HG03442 (cell line): ENCODE data around the gene ANXA3.
"Not testable (repeated sequence)": the region's sequence is repeated elsewhere in the genome, so short reads cannot be mapped to it uniquely, and the experiment has no call there.

Experiments used
- ATAC-seq: cut with Tn5 transposase; IDR thresholded peaks from one replicate; pipeline ENCODE4 v1.9.1; 2021; ENCODE audit warnings: mild to moderate bottlenecking, moderate library complexity; ENCODE audit not compliant: unreplicated experiment

The ANXA3 gene

GRCh38 chr4:78542373-78542772, 9.2 kb upstream of the ANXA3 start:
- ATAC-seq = no peak

DNA sequence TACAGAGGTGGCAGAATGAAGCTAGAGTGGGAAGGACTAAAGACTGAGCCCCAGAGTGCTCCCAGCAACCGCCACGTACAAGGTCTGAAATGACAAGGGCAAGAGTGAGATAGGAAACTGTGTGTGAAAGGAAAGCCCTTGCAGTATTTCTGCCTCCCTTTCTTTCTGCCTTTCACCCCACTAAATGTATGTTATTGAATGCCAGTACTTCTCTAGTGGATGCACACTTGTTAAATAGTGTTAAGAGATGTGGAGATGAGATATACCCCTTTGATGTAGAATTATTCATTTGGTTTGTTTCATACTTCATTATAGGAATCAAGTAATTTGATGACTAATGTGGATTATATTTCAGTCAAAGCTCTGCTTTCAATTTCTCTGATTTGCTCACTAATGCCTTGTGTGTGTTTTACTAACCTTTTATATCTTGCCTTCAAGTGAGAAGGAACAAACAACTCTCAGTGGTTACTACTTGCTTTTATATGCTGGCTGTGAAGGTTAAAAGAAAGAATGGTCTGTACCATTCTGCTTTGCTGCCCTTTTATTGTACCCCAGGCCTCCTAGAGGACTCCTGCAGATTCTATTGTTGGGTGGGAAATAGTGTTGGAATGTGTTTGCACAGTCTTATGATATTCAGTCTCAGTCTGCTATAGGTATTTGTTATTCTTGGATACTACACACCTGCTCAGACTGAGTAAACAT, 8.0 kb upstream of the ANXA3 start:
- ATAC-seq = no peak

GRCh38 chr4:78544678-78545077, 6.9 kb upstream of the ANXA3 start:
- ATAC-seq = no peak

DNA sequence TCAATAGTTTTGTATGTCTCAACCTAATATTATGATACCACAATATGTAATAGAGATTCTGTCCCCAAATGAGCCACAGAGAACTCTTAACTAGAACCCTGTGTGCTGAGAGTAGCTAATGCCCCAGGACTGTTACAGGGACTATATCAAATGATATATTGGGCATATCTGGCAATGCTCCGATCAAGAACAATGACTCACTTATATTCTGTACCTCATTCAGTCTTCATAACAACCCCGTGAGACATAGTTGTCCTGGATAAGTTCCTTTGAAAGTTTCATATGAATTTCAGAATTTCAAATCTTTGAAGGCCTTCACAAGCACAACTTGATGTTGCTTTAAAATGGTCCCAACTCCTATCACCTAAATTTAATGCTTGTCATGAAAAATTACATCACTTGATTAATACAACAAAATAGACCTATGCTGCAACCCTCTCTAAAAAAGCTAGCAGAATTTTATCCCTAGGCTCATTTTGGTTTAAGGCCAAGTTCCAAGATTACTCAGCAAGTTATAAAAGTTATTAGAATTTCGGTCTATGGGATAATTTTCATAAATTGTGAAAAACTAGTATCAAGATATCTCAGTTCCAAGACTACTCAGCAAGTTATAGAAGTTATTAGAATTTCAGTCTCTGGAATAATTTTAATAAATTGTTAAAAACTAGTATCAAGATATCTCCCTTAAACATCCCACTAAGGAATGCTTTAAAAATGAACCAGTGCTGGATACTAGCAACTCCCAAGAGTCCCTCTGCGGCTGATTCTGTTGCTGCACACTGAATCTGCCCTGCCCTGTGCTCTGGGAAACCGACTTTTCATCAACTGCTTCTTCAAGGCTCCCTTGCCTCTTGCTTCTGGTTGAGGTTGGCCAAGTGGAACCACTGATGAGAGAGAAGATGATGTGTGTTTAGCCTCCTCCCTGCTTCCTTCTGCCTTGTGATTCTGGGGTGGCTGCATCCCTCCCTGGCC, 6.0 kb upstream of the ANXA3 start:
- no peak for ATAC-seq

GRCh38 chr4:78547899-78548298, 3.7 kb upstream of the ANXA3 start:
- ATAC-seq = not testable (repeated sequence)

GRCh38 chr4:78548889-78549288, 2.7 kb upstream of the ANXA3 start:
- not testable (repeated sequence) for ATAC-seq

DNA sequence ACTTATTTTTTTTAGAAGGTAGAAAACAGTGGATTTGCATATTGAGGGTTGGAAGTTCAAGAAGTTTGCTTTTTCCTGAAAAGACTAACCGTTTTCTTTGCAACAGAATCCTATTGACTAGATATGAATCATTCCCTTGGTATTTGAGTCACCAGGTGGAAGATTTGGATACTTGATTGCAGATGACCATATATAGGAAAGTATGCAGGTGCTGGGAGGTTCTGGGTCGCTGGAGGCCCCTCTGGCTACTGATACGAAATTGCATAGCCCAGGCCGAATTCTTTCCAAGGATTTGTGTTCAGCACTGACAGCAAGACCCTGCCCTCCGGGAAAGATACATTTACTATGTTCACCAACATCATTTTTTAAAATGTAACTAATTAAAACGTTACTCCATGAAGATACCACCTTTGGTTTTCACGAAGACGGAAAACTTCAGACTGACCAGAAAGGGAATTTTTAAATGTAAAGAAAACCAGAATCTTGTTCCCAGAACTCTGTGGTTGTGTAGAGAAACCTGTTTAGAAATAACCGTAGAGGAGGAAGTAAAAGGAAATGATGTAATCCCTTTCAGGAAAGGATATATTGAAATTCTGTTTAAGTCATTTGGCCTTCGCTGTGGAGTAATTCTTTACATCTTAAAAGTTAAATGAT, 946 bp downstream of the ANXA3 start:
- ATAC-seq = no peak

DNA sequence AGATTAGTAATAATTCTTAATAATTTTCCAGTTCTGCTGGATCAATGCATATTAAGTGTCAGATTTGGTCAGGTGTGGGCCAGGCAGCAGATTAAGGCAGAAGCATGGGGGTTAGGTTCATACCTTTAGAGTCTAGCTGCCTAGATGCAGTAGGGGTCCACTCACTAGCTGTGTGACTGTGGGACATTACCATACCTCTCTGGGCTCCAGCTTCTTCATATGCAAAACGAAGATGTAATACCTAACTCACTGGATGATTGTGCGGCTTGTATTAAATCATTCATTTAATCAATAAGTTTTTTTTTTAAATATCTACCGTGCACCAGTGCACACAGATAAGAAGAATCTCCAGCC, 1.4 kb downstream of the ANXA3 start:
- no peak for ATAC-seq

DNA sequence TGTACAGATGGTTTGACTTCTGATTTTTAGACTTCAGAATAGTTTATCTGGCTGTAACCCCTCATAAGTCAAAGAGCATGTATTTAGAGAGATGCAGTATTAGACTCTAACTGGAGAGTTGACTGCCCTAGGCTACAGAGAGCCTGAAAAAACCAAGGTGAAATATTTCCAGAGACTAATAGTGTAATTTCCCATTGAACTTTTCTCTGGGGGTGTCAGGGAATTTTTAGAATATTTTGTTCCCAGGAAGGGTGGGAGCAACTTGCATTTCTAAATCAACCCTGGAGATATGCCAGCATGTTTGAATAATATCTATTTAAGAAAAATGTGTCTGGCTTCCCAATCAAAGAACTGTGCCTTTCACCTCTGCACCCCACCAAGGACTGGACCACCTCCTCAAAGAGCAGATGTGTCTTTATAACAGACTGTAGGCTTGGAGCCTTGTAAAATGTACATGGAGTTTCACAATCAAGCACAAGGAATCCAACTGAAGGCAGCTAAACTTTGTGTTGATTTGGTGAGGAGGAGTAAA, 2.0 kb downstream of the ANXA3 start:
- no peak for ATAC-seq

GRCh38 chr4:78556665-78557064, 5.1 kb downstream of the ANXA3 start:
- no peak for ATAC-seq

DNA sequence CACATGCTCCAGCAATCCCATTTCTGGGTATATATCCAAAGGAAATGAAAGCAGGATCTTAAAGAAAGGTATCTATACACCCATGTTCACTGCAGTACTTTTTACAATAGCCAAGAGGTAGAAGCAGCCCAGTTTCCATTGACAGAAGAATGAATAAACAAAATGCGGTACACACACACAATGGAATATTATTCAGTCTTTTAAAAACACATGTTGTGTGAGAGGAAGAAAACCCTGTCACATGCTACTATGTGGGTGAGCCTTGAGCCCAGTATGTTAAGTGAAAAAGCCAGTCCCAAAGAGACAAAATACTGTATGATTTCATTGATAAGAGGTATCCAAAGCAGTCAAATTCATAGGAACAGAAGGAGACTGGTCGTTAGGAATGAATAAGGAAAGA, 6.3 kb downstream of the ANXA3 start:
- ATAC-seq = no peak

- no peak for ATAC-seq
These were observed 6.8 kb downstream of the ANXA3 start for GRCh38 chr4:78558410-78558809.

- ATAC-seq = no peak
These were observed 8.9 kb downstream of the ANXA3 start for GRCh38 chr4:78560296-78560963.

GRCh38 chr4:78561677-78562076, 10.1 kb downstream of the ANXA3 start:
- ATAC-seq = no peak

- no peak for ATAC-seq
These were observed 11.1 kb downstream of the ANXA3 start for GRCh38 chr4:78562687-78563086.

DNA sequence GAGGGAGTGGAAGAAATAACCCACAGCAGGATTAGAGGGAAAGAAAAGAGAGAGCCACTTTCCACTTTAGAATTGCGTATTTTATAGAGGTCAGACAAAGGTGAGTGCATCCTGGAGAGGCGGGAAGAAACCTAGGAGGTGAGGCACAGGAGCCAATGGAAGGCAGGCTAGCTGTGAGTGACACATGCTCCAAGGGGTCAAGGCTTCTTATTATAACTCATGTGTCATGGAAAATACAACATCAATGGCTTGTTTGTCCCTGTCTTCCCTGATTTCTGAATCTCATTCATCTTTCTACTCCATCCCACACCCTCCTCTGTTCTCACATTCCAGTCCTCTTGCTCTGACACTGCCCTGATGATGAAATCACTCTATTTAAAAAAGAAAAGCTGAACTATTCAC, 14.4 kb downstream of the ANXA3 start:
- no peak for ATAC-seq

DNA sequence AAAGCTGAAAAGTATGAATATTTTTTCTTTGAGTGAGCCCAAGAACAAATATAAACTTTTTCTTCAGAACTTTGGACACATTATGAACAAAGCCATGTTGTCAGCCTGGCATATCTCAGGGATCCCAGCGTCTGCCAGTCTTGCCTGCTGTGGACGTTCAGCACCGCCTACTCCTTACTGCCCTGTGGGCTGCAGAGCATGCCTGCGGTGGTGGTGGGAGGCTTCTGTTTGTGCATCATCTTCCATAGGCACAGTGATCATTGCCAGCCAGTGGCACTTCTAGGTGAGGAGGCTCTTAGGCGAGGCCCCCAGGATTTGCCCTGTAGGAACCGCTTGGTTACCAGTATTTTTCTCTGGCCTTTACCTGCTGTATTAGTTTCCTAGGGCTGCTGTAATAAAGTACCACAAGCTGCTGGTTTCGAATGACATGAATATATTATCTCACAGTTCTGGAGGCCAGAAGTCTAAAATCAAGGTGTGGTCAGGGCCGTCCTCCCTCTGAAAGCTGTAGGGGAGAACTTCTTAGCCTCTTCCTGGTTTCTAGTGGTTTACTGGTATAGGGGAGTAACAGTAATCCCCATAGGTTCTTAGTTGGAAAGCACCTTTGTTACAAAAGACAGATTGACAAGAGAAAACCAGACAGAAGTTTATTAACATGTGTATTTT, 15.4 kb downstream of the ANXA3 start:
- peak; percentile 84 for ATAC-seq

DNA sequence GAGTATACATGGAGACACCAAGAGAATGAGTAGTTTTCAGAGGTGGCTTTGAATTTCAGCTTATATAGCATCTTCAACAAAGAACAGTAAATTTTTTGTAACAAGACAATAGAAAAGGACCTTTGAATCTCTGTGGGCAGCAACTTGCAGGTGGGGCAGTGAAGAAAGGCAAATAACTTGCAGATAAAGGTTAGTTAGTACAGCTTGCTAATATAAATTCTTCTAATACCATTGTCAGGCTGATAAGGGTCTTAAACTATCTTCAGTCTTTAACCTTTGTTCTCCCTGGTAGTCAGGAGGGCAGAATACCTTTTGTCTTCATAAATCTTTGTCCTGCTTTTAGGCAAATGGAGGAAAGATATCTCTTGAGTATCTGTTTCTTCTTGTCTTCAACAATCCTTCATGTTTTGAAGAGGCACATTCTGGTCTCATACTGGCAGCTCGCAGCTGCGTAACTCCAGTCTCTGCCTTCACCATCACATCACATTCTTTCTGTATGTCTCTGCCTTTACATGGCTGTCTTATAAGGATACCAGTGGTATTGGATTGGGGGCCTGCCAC, 16.0 kb downstream of the ANXA3 start:
- ATAC-seq = no peak

DNA sequence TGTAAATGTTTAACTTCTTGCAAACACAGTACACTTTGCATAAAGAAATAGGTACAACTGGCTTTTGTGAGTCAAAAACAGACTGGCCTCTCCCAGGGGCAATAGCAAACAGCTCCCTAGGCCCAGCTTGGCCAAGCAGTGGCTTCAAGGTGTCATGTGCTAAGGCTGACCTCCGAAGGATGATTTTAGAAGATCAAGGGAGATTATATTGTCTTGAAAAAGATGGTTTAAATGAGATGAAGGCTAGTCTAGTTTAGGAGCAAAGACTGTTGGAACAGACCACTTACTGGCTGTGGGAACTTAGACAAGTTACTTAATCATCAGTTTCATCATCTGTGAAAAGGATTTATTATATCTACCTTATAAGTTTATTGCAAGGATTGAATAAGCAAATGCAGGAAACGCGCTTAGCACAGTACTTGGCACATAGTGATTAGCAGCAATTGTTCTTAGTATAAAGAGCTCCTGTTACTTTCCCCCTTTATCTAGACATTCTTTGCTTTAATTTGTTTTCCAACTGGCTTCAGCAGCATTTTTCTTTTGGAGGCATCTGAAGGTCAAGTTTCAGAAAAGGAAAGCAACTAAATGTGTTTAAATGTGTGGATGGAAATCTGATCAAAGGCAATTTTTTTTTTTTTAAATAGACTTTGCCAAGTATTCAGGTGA, 17.2 kb downstream of the ANXA3 start:
- no peak for ATAC-seq
